K562 (cell line): ENCODE data around the gene POGZ. TPM values are rescaled to one million over a fixed set of nuclear protein-coding genes. Genes with fewer than 3 reads are reported as not detected.

Source experiments
- CREB1 ChIP-seq, 2 experiments: sonication (generic) in 1 of 2; formaldehyde crosslinking in 1 of 2; IDR thresholded peaks; 2 replicates each; pipeline versions ENCODE4 v1.6.1 to v1.8.0; 2012 to 2022; ENCODE audit warnings: inconsistent platforms in 1 of 2, mild to moderate bottlenecking in 1 of 2, missing genetic modification reagents in 1 of 2, moderate library complexity in 1 of 2
- DMBX1 ChIP-seq: fragments of 250-450 bp; sonication (Bioruptor Pico); IDR thresholded peaks from 2 replicates; pipeline ENCODE4 v1.8.0; 2022; ENCODE audit warnings: inconsistent platforms, mild to moderate bottlenecking, moderate library complexity, borderline replicate concordance
- DPF2 ChIP-seq: fragments of 450-650 bp; IDR thresholded peaks from 2 replicates; pipeline ENCODE4 v1.6.1; 2016
- EHMT2 ChIP-seq: fragments of 450-650 bp; IDR thresholded peaks from 2 replicates; pipeline ENCODE4 v1.6.1; 2018; ENCODE audit warnings: antibody characterized with exemption
- ETV1 ChIP-seq: fragments of 450-650 bp; conservative IDR thresholded peaks from 2 replicates; pipeline ENCODE4 v1.6.1; 2016; ENCODE audit warnings: missing genetic modification characterization, control low read depth, low read depth, missing compliant biosample characterization
- FOS ChIP-seq: IDR thresholded peaks from 3 replicates; pipeline ENCODE4 v1.6.1; 2011; ENCODE audit not compliant: insufficient read length; ENCODE audit errors: extremely low read depth
- KDM4B ChIP-seq, 2 experiments: fragments of 450-650 bp in 1 of 2; sonication (generic) in 1 of 2; IDR thresholded peaks; 2 replicates each; pipeline ENCODE4 v1.6.1; 2016 to 2017; ENCODE audit warnings: borderline replicate concordance in 2 of 2, antibody characterized with exemption in 1 of 2, low read depth in 1 of 2, mild to moderate bottlenecking in 1 of 2
- LCOR ChIP-seq: sonication (generic); formaldehyde crosslinking; IDR thresholded peaks from 2 replicates; pipeline ENCODE4 v1.8.0; 2022; ENCODE audit warnings: mild to moderate bottlenecking, missing genetic modification reagents
- MBD2 ChIP-seq: sonication (generic); IDR thresholded peaks from 2 replicates; pipeline ENCODE4 v1.6.1; 2016; ENCODE audit warnings: low read depth, borderline replicate concordance
- MEF2D ChIP-seq: conservative IDR thresholded peaks from 2 replicates; pipeline ENCODE4 v1.6.1; 2016; ENCODE audit warnings: low read depth, missing genetic modification characterization, missing compliant biosample characterization
- TBL1XR1 ChIP-seq, 2 experiments: IDR thresholded peaks; 2 replicates each; pipeline ENCODE4 v1.6.1; 2012; ENCODE audit warnings: improper control_type of control experiment in 2 of 2, low read length in 2 of 2, mild to moderate bottlenecking in 1 of 2
- YY1 ChIP-seq, 3 experiments: IDR thresholded peaks; 2 replicates each; pipeline ENCODE4 v1.6.1; 2011; ENCODE audit warnings: low read length in 2 of 3, mild to moderate bottlenecking in 2 of 3, moderate library complexity in 2 of 3, borderline replicate concordance in 1 of 3, control low read depth in 1 of 3, low read depth in 1 of 3; ENCODE audit not compliant: insufficient read depth in 3 of 3, insufficient replicate concordance in 2 of 3, control insufficient read depth in 1 of 3, insufficient read length in 1 of 3; ENCODE audit errors: extremely low read depth in 1 of 3
- ZNF174 ChIP-seq: fragments of 250-450 bp; sonication (Bioruptor Pico); IDR thresholded peaks from 2 replicates; pipeline ENCODE4 v1.4.0; 2020; ENCODE audit warnings: mild to moderate bottlenecking
- polyA plus RNA-seq, 8 experiments: library from polyadenylated mRNA; depleted of rRNA in 4 of 8; stranded (reverse) in 5 of 8; unstranded in 3 of 8; fragments of >200 nt; fragmentation: Nextera tagmentation in 2 of 8; fragmentation: Illumina TruSeq in 1 of 8; extraction: Ambion mirVana in 2 of 8; extraction: Trizol in 1 of 8; gene quantifications; 2 replicates each; pipeline versions ENCODE4 v1.2.1 to v1.2.3, GENCODE V29; 2011 to 2014; ENCODE audit warnings: inconsistent platforms in 1 of 8, missing spikeins in 1 of 8
- total RNA-seq, 7 experiments: library from RNA; depleted of rRNA in 6 of 7; stranded (reverse); fragments of >200 nt in 6 of 7; fragmentation: Illumina TruSeq in 2 of 7; extraction: Trizol in 2 of 7; gene quantifications; 2 replicates each; pipeline versions ENCODE4 v1.2.1 to v1.2.3, GENCODE V29; 2011 to 2021; ENCODE audit warnings: low replicate concordance in 1 of 7
- TF ChIP-seq, protein P1 (sequence below): fragments of 250-450 bp; sonication (Bioruptor Pico); IDR thresholded peaks from 2 replicates; pipeline ENCODE4 v1.8.0; 2021; ENCODE audit warnings: borderline replicate concordance, mild to moderate bottlenecking, moderate library complexity; ENCODE audit not compliant: poor library complexity, severe bottlenecking
- TF ChIP-seq, protein P2 (sequence below): sonication (generic); formaldehyde crosslinking; IDR thresholded peaks from 2 replicates; pipeline ENCODE4 v1.8.1; 2023; ENCODE audit warnings: mild to moderate bottlenecking, missing genetic modification reagents, moderate library complexity
- TF ChIP-seq, protein P3 (sequence below): fragments of 200-800 bp; sonication (Bioruptor generic); IDR thresholded peaks from 2 replicates; pipeline ENCODE4 v1.6.1; 2017; ENCODE audit warnings: missing genetic modification characterization, missing compliant biosample characterization
- TF ChIP-seq, protein P4 (sequence below): fragments of 250-450 bp; sonication (Bioruptor Pico); IDR thresholded peaks from 2 replicates; pipeline ENCODE4 v1.4.0; 2020
- TF ChIP-seq, protein P5 (sequence below), 2 experiments: IDR thresholded peaks; 2 replicates each; pipeline ENCODE4 v1.6.1; 2012; ENCODE audit warnings: improper control_type of control experiment in 2 of 2, low read depth in 2 of 2, low read length in 2 of 2, borderline replicate concordance in 1 of 2

Gene POGZ
- total and polyA plus RNA-seq, 9 of the 15 experiments (the other 6 are each of a cell fraction or from before 2014, with no cell fraction given), result 9.4 to 40.6 (median 21.6) TPM

DNA sequence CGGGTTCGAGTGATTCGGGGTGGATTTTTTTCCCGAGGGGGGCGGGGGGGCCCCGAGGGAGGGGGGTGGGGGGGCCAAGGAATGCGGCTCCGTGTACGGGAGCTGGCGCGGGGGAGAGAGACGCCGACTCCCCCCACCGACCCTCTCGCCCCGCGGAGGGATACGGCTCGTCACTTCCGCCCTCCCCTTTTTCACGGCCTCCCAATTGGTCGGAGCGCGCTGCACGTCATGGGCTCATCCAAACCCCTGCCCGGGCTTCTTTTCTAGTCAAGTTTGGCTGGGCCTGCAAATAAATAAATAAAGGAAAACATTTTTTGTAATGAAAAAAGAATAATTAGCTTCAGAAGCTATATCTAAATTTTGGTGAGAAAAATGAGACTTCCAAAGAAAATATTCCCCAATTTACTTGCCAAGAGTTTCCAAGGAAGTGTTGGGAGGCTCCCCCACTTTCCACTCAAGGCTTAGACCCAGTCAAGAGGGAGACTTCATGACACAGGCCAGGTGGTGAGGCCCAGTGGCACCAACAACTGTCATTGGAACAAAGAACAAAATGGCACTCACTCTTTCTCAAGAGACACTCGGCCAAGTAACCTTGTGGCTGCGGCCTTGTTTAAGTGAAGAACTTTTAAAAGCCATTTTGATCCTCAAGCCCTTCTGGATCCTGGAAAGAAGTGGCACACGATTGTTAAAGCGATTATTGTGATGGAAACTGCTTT lies at the start of gene POGZ (continued):
- TF ChIP-seq ETV1 (tag) (peak; percentile 85), LCOR (CRISPR knock-in tag) (no peak), YY1 (IDR thresholded peaks at IDR 0.05; ENCODE audit: borderline replicate concordance in 1 of 3, control insufficient read depth in 1 of 3, extremely low read depth in 1 of 3, insufficient read depth in 3 of 3, insufficient read length in 1 of 3, insufficient replicate concordance in 2 of 3, low read depth in 1 of 3, low read length in 2 of 3) (peak in 1 of 3 experiments; percentile 65), CREB1 (IDR thresholded peaks at IDR 0.05) (peak; percentile 91), CREB1 (CRISPR knock-in tag; IDR thresholded peaks at IDR 0.05) (peak; percentile 89), TBL1XR1 (IDR thresholded peaks at IDR 0.05; ENCODE audit: low read length in 2 of 2) (peak in 1 of 2 experiments; percentile 75; a peak in 2 of 4 replicates), ZNF174 (no peak), FOS (peak; percentile 52), EHMT2 (peak; percentile 88), KDM4B (IDR thresholded peaks at IDR 0.05; ENCODE audit: borderline replicate concordance in 2 of 2, low read depth in 1 of 2) (peak in 1 of 2 experiments; percentile 70; a peak in 1 of 4 replicates), DMBX1 (CRISPR knock-in tag) (peak; percentile 66; the same call in 1 of the 2 replicates), DPF2 (peak; percentile 25; the same call in 1 of the 2 replicates), MBD2 (peak; percentile 76), MEF2D (tag) (0 out of 2 replicates have a peak, but pooled peaks have one; percentile 62)
- TF ChIP-seq, protein P1, sequence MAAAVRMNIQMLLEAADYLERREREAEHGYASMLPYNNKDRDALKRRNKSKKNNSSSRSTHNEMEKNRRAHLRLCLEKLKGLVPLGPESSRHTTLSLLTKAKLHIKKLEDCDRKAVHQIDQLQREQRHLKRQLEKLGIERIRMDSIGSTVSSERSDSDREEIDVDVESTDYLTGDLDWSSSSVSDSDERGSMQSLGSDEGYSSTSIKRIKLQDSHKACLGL, result no peak
- TF ChIP-seq, protein P2, sequence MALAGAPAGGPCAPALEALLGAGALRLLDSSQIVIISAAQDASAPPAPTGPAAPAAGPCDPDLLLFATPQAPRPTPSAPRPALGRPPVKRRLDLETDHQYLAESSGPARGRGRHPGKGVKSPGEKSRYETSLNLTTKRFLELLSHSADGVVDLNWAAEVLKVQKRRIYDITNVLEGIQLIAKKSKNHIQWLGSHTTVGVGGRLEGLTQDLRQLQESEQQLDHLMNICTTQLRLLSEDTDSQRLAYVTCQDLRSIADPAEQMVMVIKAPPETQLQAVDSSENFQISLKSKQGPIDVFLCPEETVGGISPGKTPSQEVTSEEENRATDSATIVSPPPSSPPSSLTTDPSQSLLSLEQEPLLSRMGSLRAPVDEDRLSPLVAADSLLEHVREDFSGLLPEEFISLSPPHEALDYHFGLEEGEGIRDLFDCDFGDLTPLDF (CRISPR knock-in tag), result no peak
- TF ChIP-seq, protein P3, sequence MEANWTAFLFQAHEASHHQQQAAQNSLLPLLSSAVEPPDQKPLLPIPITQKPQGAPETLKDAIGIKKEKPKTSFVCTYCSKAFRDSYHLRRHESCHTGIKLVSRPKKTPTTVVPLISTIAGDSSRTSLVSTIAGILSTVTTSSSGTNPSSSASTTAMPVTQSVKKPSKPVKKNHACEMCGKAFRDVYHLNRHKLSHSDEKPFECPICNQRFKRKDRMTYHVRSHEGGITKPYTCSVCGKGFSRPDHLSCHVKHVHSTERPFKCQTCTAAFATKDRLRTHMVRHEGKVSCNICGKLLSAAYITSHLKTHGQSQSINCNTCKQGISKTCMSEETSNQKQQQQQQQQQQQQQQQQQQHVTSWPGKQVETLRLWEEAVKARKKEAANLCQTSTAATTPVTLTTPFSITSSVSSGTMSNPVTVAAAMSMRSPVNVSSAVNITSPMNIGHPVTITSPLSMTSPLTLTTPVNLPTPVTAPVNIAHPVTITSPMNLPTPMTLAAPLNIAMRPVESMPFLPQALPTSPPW (CRISPR knock-in tag), result peak; percentile 96
- TF ChIP-seq, protein P4, sequence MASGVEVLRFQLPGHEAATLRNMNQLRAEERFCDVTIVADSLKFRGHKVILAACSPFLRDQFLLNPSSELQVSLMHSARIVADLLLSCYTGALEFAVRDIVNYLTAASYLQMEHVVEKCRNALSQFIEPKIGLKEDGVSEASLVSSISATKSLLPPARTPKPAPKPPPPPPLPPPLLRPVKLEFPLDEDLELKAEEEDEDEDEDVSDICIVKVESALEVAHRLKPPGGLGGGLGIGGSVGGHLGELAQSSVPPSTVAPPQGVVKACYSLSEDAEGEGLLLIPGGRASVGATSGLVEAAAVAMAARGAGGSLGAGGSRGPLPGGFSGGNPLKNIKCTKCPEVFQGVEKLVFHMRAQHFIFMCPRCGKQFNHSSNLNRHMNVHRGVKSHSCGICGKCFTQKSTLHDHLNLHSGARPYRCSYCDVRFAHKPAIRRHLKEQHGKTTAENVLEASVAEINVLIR (CRISPR knock-in tag), result peak; percentile 94
- TF ChIP-seq, protein P5, sequence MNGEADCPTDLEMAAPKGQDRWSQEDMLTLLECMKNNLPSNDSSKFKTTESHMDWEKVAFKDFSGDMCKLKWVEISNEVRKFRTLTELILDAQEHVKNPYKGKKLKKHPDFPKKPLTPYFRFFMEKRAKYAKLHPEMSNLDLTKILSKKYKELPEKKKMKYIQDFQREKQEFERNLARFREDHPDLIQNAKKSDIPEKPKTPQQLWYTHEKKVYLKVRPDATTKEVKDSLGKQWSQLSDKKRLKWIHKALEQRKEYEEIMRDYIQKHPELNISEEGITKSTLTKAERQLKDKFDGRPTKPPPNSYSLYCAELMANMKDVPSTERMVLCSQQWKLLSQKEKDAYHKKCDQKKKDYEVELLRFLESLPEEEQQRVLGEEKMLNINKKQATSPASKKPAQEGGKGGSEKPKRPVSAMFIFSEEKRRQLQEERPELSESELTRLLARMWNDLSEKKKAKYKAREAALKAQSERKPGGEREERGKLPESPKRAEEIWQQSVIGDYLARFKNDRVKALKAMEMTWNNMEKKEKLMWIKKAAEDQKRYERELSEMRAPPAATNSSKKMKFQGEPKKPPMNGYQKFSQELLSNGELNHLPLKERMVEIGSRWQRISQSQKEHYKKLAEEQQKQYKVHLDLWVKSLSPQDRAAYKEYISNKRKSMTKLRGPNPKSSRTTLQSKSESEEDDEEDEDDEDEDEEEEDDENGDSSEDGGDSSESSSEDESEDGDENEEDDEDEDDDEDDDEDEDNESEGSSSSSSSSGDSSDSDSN (IDR thresholded peaks at IDR 0.05; ENCODE audit: borderline replicate concordance in 1 of 2, low read depth in 2 of 2, low read length in 2 of 2), result no peak
